Measurements from ENCODE around the gene GNB1. TPM values are rescaled to one million over a fixed set of nuclear protein-coding genes. Genes with fewer than 3 reads are reported as not detected.

Gene GNB1
- total and polyA plus RNA-seq, 2 donors (not counting 1 experiment from before 2014, with no cell fraction given), result 91.3 to 485 TPM

DNA sequence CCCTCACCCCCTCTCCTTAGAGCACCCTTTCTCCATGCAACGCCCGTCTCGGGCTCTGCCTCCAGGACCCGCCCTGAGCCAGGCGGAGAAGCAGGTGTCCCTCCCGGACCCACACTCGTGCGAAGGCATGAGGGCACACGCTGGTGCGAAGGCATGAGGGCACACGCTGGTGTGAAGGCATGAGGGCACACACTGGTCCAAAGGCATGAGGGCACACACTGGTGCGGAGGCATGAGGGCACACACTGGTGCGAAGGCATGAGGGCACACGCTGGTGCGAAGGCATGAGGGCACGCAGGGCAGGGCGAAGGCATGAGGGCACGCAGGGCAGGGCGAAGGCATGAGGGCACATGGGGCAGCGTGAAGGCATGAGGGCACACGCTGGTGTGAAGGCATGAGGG lies 34.0 kb upstream of the GNB1 start:
- Histone ChIP-seq H4K20me1 (ENCODE audit: control insufficient read depth, extremely low read depth, insufficient read depth, low read length) (no peaks in the 10 kb centered on the region), H3K4me1 (ENCODE audit: control insufficient read depth, extremely low read depth, insufficient read depth, low read length) (no peaks in the 10 kb centered on the region), H2AFZ (ENCODE audit: low read length) (no peak overlapping the region), H3K9me3 (ENCODE audit: control insufficient read depth, insufficient read depth, low read depth, low read length) (no peaks in the 10 kb centered on the region), H3K9ac (ENCODE audit: insufficient read depth, low read length) (no peak overlapping the region), H3K4me2 (ENCODE audit: extremely low read depth, insufficient read depth, low read length) (no peak overlapping the region), H3K4me3 (replicated peaks in 1 of 4; ENCODE audit: control extremely low read depth in 1 of 4, insufficient read depth in 1 of 4, low read depth in 3 of 4, low read length in 4 of 4) (no peak overlapping the region), H3K36me3 (ENCODE audit: control insufficient read depth, insufficient read depth, low read length) (no peaks in the 10 kb centered on the region), H3K27ac (ENCODE audit: insufficient read depth, low read length) (no peak overlapping the region), H3K79me2 (ENCODE audit: control insufficient read depth, insufficient read depth, low read length) (no peaks in the 10 kb centered on the region), H3K27me3 (ENCODE audit: control insufficient read depth, insufficient read depth, low read length) (no peaks in the 10 kb centered on the region)
- no peak for DNase-seq (ENCODE audit: low read depth in 2 of 2)
- TF ChIP-seq, protein P1, sequence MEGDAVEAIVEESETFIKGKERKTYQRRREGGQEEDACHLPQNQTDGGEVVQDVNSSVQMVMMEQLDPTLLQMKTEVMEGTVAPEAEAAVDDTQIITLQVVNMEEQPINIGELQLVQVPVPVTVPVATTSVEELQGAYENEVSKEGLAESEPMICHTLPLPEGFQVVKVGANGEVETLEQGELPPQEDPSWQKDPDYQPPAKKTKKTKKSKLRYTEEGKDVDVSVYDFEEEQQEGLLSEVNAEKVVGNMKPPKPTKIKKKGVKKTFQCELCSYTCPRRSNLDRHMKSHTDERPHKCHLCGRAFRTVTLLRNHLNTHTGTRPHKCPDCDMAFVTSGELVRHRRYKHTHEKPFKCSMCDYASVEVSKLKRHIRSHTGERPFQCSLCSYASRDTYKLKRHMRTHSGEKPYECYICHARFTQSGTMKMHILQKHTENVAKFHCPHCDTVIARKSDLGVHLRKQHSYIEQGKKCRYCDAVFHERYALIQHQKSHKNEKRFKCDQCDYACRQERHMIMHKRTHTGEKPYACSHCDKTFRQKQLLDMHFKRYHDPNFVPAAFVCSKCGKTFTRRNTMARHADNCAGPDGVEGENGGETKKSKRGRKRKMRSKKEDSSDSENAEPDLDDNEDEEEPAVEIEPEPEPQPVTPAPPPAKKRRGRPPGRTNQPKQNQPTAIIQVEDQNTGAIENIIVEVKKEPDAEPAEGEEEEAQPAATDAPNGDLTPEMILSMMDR (conservative IDR thresholded peaks at IDR 0.05 in 1 of 2, IDR thresholded peaks at IDR 0.05 in 1 of 2; ENCODE audit: low read depth in 1 of 2, low read length in 2 of 2), result no peak
- no peak for TF ChIP-seq EZH2 (IDR thresholded peaks at IDR 0.05; ENCODE audit: low read length, missing control alignments)

DNA sequence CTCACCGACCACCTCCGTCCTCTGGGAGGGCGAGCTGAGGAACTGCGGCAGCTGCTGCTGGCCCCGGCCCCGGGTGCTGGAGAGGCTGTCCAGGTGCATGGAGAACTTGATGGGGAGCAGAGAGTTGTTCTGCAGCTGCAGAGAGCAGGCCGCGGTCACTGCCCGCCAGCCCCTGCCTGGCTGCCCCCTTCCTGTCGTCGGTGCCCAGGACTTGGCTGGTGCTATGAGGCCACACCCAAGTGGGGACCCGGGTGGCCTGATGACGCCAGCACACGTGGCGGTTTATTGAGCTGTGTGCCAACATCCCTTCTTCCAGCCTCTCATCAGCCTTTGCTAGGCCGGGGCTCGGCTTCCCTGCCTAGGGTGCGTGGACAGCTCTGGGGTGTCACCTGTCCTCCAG lies 33.5 kb upstream of the GNB1 start:
- Histone ChIP-seq H3K79me2 (ENCODE audit: control insufficient read depth, insufficient read depth, low read length) (no peaks in the 10 kb centered on the region), H3K4me1 (ENCODE audit: control insufficient read depth, extremely low read depth, insufficient read depth, low read length) (no peaks in the 10 kb centered on the region), H3K4me2 (ENCODE audit: extremely low read depth, insufficient read depth, low read length) (no peak overlapping the region), H4K20me1 (ENCODE audit: control insufficient read depth, extremely low read depth, insufficient read depth, low read length) (no peaks in the 10 kb centered on the region), H3K27me3 (ENCODE audit: control insufficient read depth, insufficient read depth, low read length) (no peaks in the 10 kb centered on the region), H2AFZ (ENCODE audit: low read length) (no peak overlapping the region), H3K4me3 (replicated peaks in 1 of 4; ENCODE audit: control extremely low read depth in 1 of 4, insufficient read depth in 1 of 4, low read depth in 3 of 4, low read length in 4 of 4) (no peak overlapping the region), H3K9ac (ENCODE audit: insufficient read depth, low read length) (no peak overlapping the region), H3K36me3 (ENCODE audit: control insufficient read depth, insufficient read depth, low read length) (no peaks in the 10 kb centered on the region), H3K9me3 (ENCODE audit: control insufficient read depth, insufficient read depth, low read depth, low read length) (no peaks in the 10 kb centered on the region), H3K27ac (ENCODE audit: insufficient read depth, low read length) (no peak overlapping the region)
- TF ChIP-seq, protein P1 (conservative IDR thresholded peaks at IDR 0.05 in 1 of 2, IDR thresholded peaks at IDR 0.05 in 1 of 2; ENCODE audit: low read depth in 1 of 2, low read length in 2 of 2), result no peak
- TF ChIP-seq EZH2 (IDR thresholded peaks at IDR 0.05; ENCODE audit: low read length, missing control alignments), result no peak
- no peak for DNase-seq (ENCODE audit: low read depth in 2 of 2)

DNA sequence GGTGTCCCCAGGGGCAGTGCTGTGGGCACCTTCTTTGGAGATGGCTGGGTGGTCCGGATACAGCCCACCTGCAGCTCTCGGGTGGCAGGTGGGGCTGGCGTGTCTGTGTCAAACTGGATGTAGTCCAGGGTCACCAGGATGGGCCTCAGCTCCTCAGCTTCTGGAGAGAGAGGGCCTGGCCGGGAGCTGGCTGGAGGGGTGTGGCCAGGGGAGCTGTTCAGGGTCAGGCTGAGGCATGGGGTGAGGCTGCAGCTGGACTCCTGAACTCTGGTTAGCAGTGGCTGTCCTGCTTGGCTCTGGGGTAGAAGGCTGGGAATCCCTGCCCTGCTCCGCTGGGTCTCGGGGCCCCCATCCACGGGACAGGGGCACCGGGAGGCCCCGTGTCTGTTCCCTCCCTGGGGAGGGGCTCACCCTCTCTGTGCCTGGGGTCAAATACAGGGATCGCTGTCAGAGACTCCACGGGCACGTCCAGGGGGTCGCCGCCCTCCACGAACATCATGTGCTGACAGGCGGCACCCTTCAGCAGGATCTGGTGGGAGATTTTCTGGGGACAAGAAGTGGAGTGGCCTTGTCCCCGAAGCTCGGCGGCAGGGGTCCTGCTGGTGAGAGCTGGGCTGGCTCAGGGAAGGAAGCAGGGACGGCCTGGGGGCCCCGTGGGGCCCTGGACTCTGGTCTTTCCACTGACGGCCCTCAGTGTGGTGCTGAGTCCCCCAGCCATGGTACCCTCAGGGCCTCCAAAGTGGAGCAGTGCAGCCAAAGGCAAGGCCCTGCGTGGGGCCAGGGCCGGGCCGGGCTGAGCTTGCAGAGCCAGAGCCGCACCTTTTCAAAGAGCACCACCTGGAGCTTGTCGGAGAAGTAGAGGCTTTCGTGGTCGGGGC lies 32.3 kb upstream of the GNB1 start:
- H3K9me3 ChIP-seq (ENCODE audit: control insufficient read depth, insufficient read depth, low read depth, low read length), result no peaks in the 10 kb centered on the region
- no peak overlapping the region for H3K27ac ChIP-seq (ENCODE audit: insufficient read depth, low read length)
- no peak overlapping the region for H3K9ac ChIP-seq (ENCODE audit: insufficient read depth, low read length)
- TF ChIP-seq EZH2 (IDR thresholded peaks at IDR 0.05; ENCODE audit: low read length, missing control alignments), result no peak
- TF ChIP-seq, protein P1 (conservative IDR thresholded peaks at IDR 0.05 in 1 of 2, IDR thresholded peaks at IDR 0.05 in 1 of 2; ENCODE audit: low read depth in 1 of 2, low read length in 2 of 2), result no peak
- H3K79me2 ChIP-seq (ENCODE audit: control insufficient read depth, insufficient read depth, low read length), result no peaks in the 10 kb centered on the region
- no peak overlapping the region for H2AFZ ChIP-seq (ENCODE audit: low read length)
- no peaks in the 10 kb centered on the region for H3K36me3 ChIP-seq (ENCODE audit: control insufficient read depth, insufficient read depth, low read length)
- H4K20me1 ChIP-seq (ENCODE audit: control insufficient read depth, extremely low read depth, insufficient read depth, low read length), result no peaks in the 10 kb centered on the region
- no peak for DNase-seq (ENCODE audit: low read depth in 2 of 2)
- no peak overlapping the region for H3K4me2 ChIP-seq (ENCODE audit: extremely low read depth, insufficient read depth, low read length)
- peaks cover 6% of the 10 kb centered on the region for H3K4me1 ChIP-seq (ENCODE audit: control insufficient read depth, extremely low read depth, insufficient read depth, low read length)
- no peak overlapping the region for H3K4me3 ChIP-seq (replicated peaks in 1 of 4; ENCODE audit: control extremely low read depth in 1 of 4, insufficient read depth in 1 of 4, low read depth in 3 of 4, low read length in 4 of 4)
- peaks cover under 1% of the 10 kb centered on the region for H3K27me3 ChIP-seq (ENCODE audit: control insufficient read depth, insufficient read depth, low read length)
